GM12878 (cell line): ENCODE measurements around the gene TAF11L2. TPM values are rescaled to one million over a fixed set of nuclear protein-coding genes. Genes with fewer than 3 reads are reported as not detected.

Experiments
- ATAC-seq: fragments of 200-7000 bp; cut with Tn5 transposase; 3 replicates; pipeline ENCODE4 v1.9.1; 2020; ENCODE audit warnings: mild to moderate bottlenecking, moderate library complexity
- BruUV-seq: library from RNA; stranded (reverse); fragments of 400-500 nt; replicated peaks from 2 replicates; lab custom pipeline; 2021; lab: Mats Ljungman, UMichigan
- CTCF ChIA-PET: fragments of 300-600 bp; sonication (Branson Sonifier 250); formaldehyde crosslinking; extraction: SDS; loops from one replicate; lab custom pipeline; 2021; ENCODE audit warnings: inconsistent platforms; lab: Yijun Ruan, JAX
- POLR2A ChIA-PET: fragments of 350-600 bp; formaldehyde crosslinking; extraction: SDS; loops from one replicate; lab custom pipeline; 2021; ENCODE audit warnings: inconsistent platforms; lab: Charles Lee
- RAD21 ChIA-PET: fragments of 300-600 bp; sonication (Branson Sonifier 250); formaldehyde crosslinking; loops from one replicate; lab custom pipeline; 2023; ENCODE audit warnings: antibody characterized with exemption; ENCODE audit not compliant: unreplicated experiment; lab: Charles Lee
- SMC1A ChIA-PET: fragments of 300-600 bp; sonication (Branson Sonifier 250); formaldehyde crosslinking; loops from one replicate; lab custom pipeline; 2023; ENCODE audit not compliant: unreplicated experiment, uncharacterized antibody; lab: Charles Lee
- DNase-seq: peaks from one replicate; pipeline ENCODE4 v3.0.0-alpha.2; 2011; ENCODE audit warnings: low read depth, low spot score
- FAIRE-seq: peaks from 3 replicates; lab custom pipeline; 2011; peaks lifted over from hg19 to GRCh38; lab: Jason Lieb, UNC
- H2AFZ ChIP-seq: 2 replicates; pipeline ENCODE4 v1.6.0; 2011; ENCODE audit warnings: low read depth, low read length, control low read depth; ENCODE audit not compliant: control insufficient read depth
- H3K27ac ChIP-seq: 2 replicates; pipeline ENCODE4 v1.5.1; 2011; ENCODE audit warnings: control low read depth; ENCODE audit not compliant: control insufficient read depth, insufficient read depth
- H3K27me3 ChIP-seq, 2 experiments: replicated peaks in 1 of 2; 2 replicates each; pipeline versions ENCODE4 v1.6.0 to v1.6.1; 2011; ENCODE audit warnings: low read length in 1 of 2; ENCODE audit not compliant: control insufficient read depth in 2 of 2, insufficient read depth in 2 of 2
- H3K36me3 ChIP-seq, 2 experiments: 2 replicates each; pipeline ENCODE4 v1.5.1; 2011; ENCODE audit warnings: low read length in 1 of 2; ENCODE audit not compliant: control insufficient read depth in 2 of 2, insufficient read depth in 2 of 2
- H3K4me1 ChIP-seq: 2 replicates; pipeline ENCODE4 v1.6.1; 2011; ENCODE audit warnings: mild to moderate bottlenecking, low read length, moderate library complexity, mixed read lengths; ENCODE audit not compliant: control insufficient read depth, insufficient read depth
- H3K4me2 ChIP-seq: 2 replicates; pipeline ENCODE4 v1.6.0; 2011; ENCODE audit warnings: control low read depth; ENCODE audit not compliant: control insufficient read depth, insufficient read depth
- H3K4me3 ChIP-seq: fragments of 200-600 bp; sonication (generic); 2 replicates; pipeline ENCODE4 v1.5.1; 2016
- H3K79me2 ChIP-seq: 2 replicates; pipeline ENCODE4 v1.6.0; 2011; ENCODE audit warnings: low read length; ENCODE audit not compliant: control insufficient read depth, insufficient read depth
- H3K9ac ChIP-seq: 2 replicates; pipeline ENCODE4 v1.8.0; 2011; ENCODE audit warnings: low read length, control low read depth, mixed read lengths; ENCODE audit not compliant: control insufficient read depth, insufficient read depth
- H3K9me3 ChIP-seq: replicated peaks from 3 replicates; pipeline ENCODE4 v1.5.1; 2011; ENCODE audit warnings: mild to moderate bottlenecking, low read length; ENCODE audit not compliant: control insufficient read depth, insufficient read depth
- H4K20me1 ChIP-seq: 2 replicates; pipeline ENCODE4 v1.6.0; 2011; ENCODE audit not compliant: control insufficient read depth, insufficient read depth
- EED ChIP-seq: sonication (generic); IDR thresholded peaks from 2 replicates; pipeline ENCODE4 v1.6.1; 2016; ENCODE audit warnings: antibody characterized with exemption, low read depth
- IKZF2 ChIP-seq, 2 experiments: fragments of 450-650 bp; IDR thresholded peaks; 2 replicates each; pipeline ENCODE4 v1.6.1; 2017; ENCODE audit warnings: mild to moderate bottlenecking in 2 of 2, moderate library complexity in 2 of 2
- JUNB ChIP-seq: IDR thresholded peaks from 2 replicates; pipeline ENCODE4 v1.6.1; 2016; ENCODE audit warnings: antibody characterized with exemption, mild to moderate bottlenecking
- YBX1 ChIP-seq: fragments of 450-650 bp; IDR thresholded peaks from 2 replicates; pipeline ENCODE4 v1.6.1; 2016; ENCODE audit warnings: antibody characterized with exemption
- ZBTB4 ChIP-seq: fragments of 450-650 bp; formaldehyde crosslinking; IDR thresholded peaks from 2 replicates; pipeline ENCODE4 v1.4.0; 2022; ENCODE audit warnings: mild to moderate bottlenecking, moderate library complexity
- ZBTB40 ChIP-seq: fragments of 450-650 bp; IDR thresholded peaks from 2 replicates; pipeline ENCODE4 v1.6.1; 2016; ENCODE audit warnings: mild to moderate bottlenecking, moderate library complexity, borderline replicate concordance
- WGBS: methylation state at CpG from one replicate; pipeline ENCODE4 v1.1.6; 2016; ENCODE audit warnings: low lambda C conversion rate; ENCODE audit not compliant: insufficient replicate concordance, insufficient coverage; ENCODE audit errors: missing lambda C conversion rate; 5-methylcytosine and 5-hydroxymethylcytosine counted together
- in situ Hi-C: fragments of 300-500 bp; cut with MboI; formaldehyde crosslinking; loops from 9 replicates; pipeline ENCODE4 v1.14.3; 2018; ENCODE audit warnings: mixed read lengths
- intact Hi-C: fragments of 100-400 bp; cut with micrococcal nuclease; formaldehyde crosslinking; loops from one replicate; pipeline ENCODE4 v1.14.2; 2022; ENCODE audit not compliant: unreplicated experiment
- polyA plus RNA-seq, 11 experiments: library from polyadenylated mRNA; depleted of rRNA in 4 of 11; unstranded in 6 of 11; stranded (reverse) in 5 of 11; fragments of >200 nt; fragmentation: Nextera tagmentation in 4 of 11; fragmentation: Illumina TruSeq in 1 of 11; extraction: Ambion mirVana in 4 of 11; extraction: Trizol in 1 of 11; gene quantifications; 1 replicate in 1 of 11; 2 replicates in 10 of 11; pipeline versions ENCODE4 v1.2.1 to v1.2.3, GENCODE V29; 2011 to 2016; ENCODE audit warnings: inconsistent platforms in 2 of 11, missing spikeins in 2 of 11, low read depth in 1 of 11
- total RNA-seq, 4 experiments: library from RNA; depleted of rRNA in 3 of 4; stranded (reverse); fragments of >200 nt in 3 of 4; fragmentation: Illumina TruSeq in 1 of 4; extraction: Trizol in 1 of 4; gene quantifications; 2 replicates each; pipeline versions ENCODE4 v1.2.1 to v1.2.3, GENCODE V29; 2013 to 2021

The TAF11L2 gene
- total and polyA plus RNA-seq, 10 of the 15 experiments (the other 5 are each of a cell fraction or from before 2014, with no cell fraction given): not detected

- TF ChIP-seq YBX1 (no peak), EED (no peak), JUNB (no peak), IKZF2 (IDR thresholded peaks at IDR 0.05) (no peak), ZBTB4 (CRISPR knock-in tag) (no peak), ZBTB40 (no peak)
- in situ Hi-C loops: no loop called here
Observed at GRCh38 chr5:17452936-17453335, 45.1 kb upstream of the TAF11L2 start.

More at GRCh38 chr5:17452936-17453335, 45.1 kb upstream of the TAF11L2 start:
- no peak for FAIRE-seq
- Histone ChIP-seq H3K36me3 (no peaks in the 10 kb centered on the region), H3K4me1 (no peaks in the 10 kb centered on the region), H4K20me1 (no peaks in the 10 kb centered on the region), H3K4me3 (no peak overlapping the region), H3K79me2 (no peaks in the 10 kb centered on the region), H3K9ac (no peak overlapping the region), H3K27me3 (no peaks in the 10 kb centered on the region), H3K4me2 (no peak overlapping the region), H2AFZ (no peak overlapping the region), H3K27ac (no peak overlapping the region), H3K9me3 (no peaks in the 10 kb centered on the region)
- BruUV-seq: no TSS peak
- ChIA-PET CTCF (no interaction called here), RAD21 (no interaction called here), SMC1A (no interaction called here), POLR2A (no interaction called here)
- intact Hi-C loops: no loop called here
- ATAC-seq: no peak
- no peak for DNase-seq
- WGBS: 65% methylated on average over 4 of the region's 4 CpGs
